Calu3 (cell line): ENCODE measurements around the gene CORO6. TPM values are rescaled to one million over a fixed set of nuclear protein-coding genes. Genes with fewer than 3 reads are reported as not detected.

Experiments
- BruUV-seq: library from RNA; stranded (reverse); fragments of 400-500 nt; replicated peaks from 2 replicates; lab custom pipeline; 2021; lab: Mats Ljungman, UMichigan
- CTCF ChIA-PET: fragments of 300-600 bp; sonication (Branson Sonifier 250); formaldehyde crosslinking; loops from one replicate; lab custom pipeline; 2022; ENCODE audit warnings: antibody characterized with exemption; lab: Charles Lee
- DNase-seq: peaks from one replicate; pipeline ENCODE4 v3.0.0; 2022
- H3K27ac Mint-ChIP-seq: one replicate; pipeline ENCODE4 v1.8.0; 2022; ENCODE audit warnings: mixed read lengths; ENCODE audit not compliant: unreplicated experiment
- H3K27me3 Mint-ChIP-seq: one replicate; pipeline ENCODE4 v1.8.0; 2022; ENCODE audit warnings: mixed read lengths; ENCODE audit not compliant: unreplicated experiment
- H3K36me3 Mint-ChIP-seq: one replicate; pipeline ENCODE4 v1.8.0; 2022; ENCODE audit warnings: mild to moderate bottlenecking, moderate library complexity, mixed read lengths; ENCODE audit not compliant: insufficient read depth, unreplicated experiment
- H3K4me1 Mint-ChIP-seq: one replicate; pipeline ENCODE4 v1.8.0; 2022; ENCODE audit warnings: mild to moderate bottlenecking, low read depth, mixed read lengths; ENCODE audit not compliant: unreplicated experiment
- H3K4me3 Mint-ChIP-seq: one replicate; pipeline ENCODE4 v1.8.0; 2022; ENCODE audit warnings: mild to moderate bottlenecking, low read depth, moderate library complexity, mixed read lengths; ENCODE audit not compliant: unreplicated experiment
- H3K9me3 Mint-ChIP-seq: one replicate; pipeline ENCODE4 v1.8.0; 2022; ENCODE audit warnings: low read depth, mixed read lengths; ENCODE audit not compliant: unreplicated experiment
- CTCF ChIP-seq: fragments of 200-600 bp; IDR thresholded peaks from one replicate; pipeline ENCODE4 v1.8.0; 2022; ENCODE audit warnings: antibody characterized with exemption; ENCODE audit not compliant: unreplicated experiment
- intact Hi-C: fragments of 100-400 bp; cut with micrococcal nuclease; formaldehyde crosslinking; loops from one replicate; pipeline ENCODE4 v1.10.0; 2022; ENCODE audit not compliant: unreplicated experiment
- total RNA-seq: library from RNA; stranded (reverse); gene quantifications from 2 replicates; pipeline ENCODE4 v1.2.3, GENCODE V29; 2022

The CORO6 gene
- total RNA-seq, 1 experiment from 2014 or later = 0.47 TPM

GRCh38 chr17:29572691-29573557 lies 49.8 kb downstream of the CORO6 start:
- no peaks in the 10 kb centered on the region for H3K4me1 Mint-ChIP-seq
- peaks cover 42% of the 10 kb centered on the region for H3K36me3 Mint-ChIP-seq
- BruUV-seq = no TSS peak
- DNase-seq = no peak
- no peaks in the 10 kb centered on the region for H3K9me3 Mint-ChIP-seq
- intact Hi-C loops = no loop called here
- no peak for TF ChIP-seq CTCF
- no peak overlapping the region for H3K27ac Mint-ChIP-seq
- H3K4me3 Mint-ChIP-seq = peak overlapping the region; percentile 18
- no peaks in the 10 kb centered on the region for H3K27me3 Mint-ChIP-seq
- CTCF ChIA-PET = interaction anchor here (0.6 kb wide), 1 partner anchor 1278 kb away, joined by 3 read pairs; no protein-coding TSS in a partner anchor

DNA sequence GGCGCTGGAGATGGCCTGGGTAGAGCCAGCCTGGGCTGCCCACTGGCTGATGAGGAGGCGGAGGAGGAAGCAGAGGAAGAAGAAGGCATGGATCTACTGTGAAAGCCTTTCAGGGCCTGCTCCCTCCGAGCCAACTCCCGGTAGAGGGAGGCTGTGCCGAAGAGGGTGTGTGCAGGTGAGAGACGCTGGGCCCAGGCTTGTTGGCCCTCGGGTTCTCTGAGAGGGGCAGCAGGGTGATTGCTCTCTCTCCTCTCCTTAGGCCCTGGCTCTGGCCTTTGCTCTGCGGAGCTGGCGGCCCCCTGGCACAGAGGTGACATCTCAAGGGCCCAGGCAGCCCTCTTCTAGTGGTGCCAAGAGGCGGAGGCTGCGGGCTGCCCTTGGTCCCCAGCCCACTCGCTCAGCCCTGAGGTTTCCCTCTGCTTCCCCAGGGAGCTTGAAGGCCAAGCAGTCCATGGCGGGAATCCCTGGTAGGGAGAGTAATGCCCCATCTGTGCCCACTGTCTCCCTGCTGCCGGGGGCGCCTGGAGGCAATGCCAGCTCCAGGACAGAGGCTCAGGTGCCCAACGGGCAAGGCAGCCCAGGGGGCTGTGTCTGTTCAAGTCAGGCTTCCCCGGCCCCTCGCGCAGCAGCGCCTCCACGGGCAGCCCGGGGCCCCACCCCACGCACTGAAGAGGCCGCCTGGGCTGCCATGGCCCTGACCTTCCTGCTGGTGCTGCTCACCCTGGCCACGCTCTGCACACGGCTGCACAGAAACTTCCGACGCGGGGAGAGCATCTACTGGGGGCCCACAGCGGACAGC lies 50.6 kb downstream of the CORO6 start:
- intact Hi-C loops = no loop called here
- no TSS peak for BruUV-seq
- Mint-ChIP-seq H3K36me3 (peaks cover 51% of the 10 kb centered on the region), H3K27ac (no peak overlapping the region), H3K27me3 (no peaks in the 10 kb centered on the region), H3K4me1 (no peaks in the 10 kb centered on the region), H3K9me3 (no peaks in the 10 kb centered on the region), H3K4me3 (no peak overlapping the region)
- TF ChIP-seq CTCF = no peak
- CTCF ChIA-PET = no interaction called here
- no peak for DNase-seq

GRCh38 chr17:29571486-29571882 lies 51.2 kb downstream of the CORO6 start:
- Mint-ChIP-seq H3K4me1 (no peaks in the 10 kb centered on the region), H3K9me3 (no peaks in the 10 kb centered on the region), H3K36me3 (peaks cover 57% of the 10 kb centered on the region), H3K4me3 (no peak overlapping the region), H3K27ac (no peak overlapping the region), H3K27me3 (no peaks in the 10 kb centered on the region)
- no peak for DNase-seq
- no TSS peak for BruUV-seq
- intact Hi-C loops = no loop called here
- CTCF ChIA-PET = interaction anchor here (0.5 kb wide), 1 partner anchor 8 kb away, joined by 3 read pairs; no protein-coding TSS in a partner anchor
- no peak for TF ChIP-seq CTCF

DNA sequence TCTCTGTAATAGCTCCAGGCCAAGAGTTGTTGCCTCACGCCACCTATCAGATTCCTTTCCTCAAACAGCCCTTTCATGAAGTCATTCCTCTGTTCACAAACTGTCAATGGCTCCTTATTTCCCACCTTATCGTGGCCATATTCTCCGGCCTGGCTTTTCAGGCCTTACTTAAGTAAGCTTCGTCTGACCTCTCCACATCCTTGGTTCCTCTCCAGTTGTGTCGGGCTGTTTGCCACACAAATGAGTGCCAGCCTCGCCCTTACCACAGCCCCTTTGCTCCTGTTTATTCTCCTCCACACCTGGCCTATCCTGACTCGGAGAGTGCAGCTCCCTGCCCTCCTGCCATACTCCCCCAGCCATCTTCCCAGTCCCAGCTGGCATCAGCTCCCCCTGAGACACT lies 52.2 kb downstream of the CORO6 start:
- CTCF ChIA-PET = interaction anchor here (0.9 kb wide), 1 partner anchor 361 kb away, joined by 3 read pairs; no protein-coding TSS in a partner anchor
- Mint-ChIP-seq H3K27me3 (no peaks in the 10 kb centered on the region), H3K9me3 (no peaks in the 10 kb centered on the region), H3K4me1 (no peaks in the 10 kb centered on the region), H3K36me3 (peaks cover 57% of the 10 kb centered on the region), H3K4me3 (peak overlapping the region; percentile 19), H3K27ac (no peak overlapping the region)
- intact Hi-C loops = no loop called here
- no peak for TF ChIP-seq CTCF
- TSS peak; percentile 48 for BruUV-seq
- no peak for DNase-seq
